Keratinocyte (primary cell): ENCODE data around the gene DLG5. TPM values are rescaled to one million over a fixed set of nuclear protein-coding genes. Genes with fewer than 3 reads are reported as not detected.

Experiments
- DNase-seq: peaks from one replicate; pipeline ENCODE4 v3.0.0-alpha.2; 2011; ENCODE audit warnings: low read depth, missing footprints, low spot score
- FAIRE-seq: peaks from 2 replicates; lab custom pipeline; 2011; peaks lifted over from hg19 to GRCh38; lab: Jason Lieb, UNC
- H2AFZ ChIP-seq: 2 replicates; pipeline ENCODE4 v1.6.0; 2012; ENCODE audit warnings: low read length, control low read depth, inconsistent platforms; ENCODE audit not compliant: control insufficient read depth
- H3K27ac ChIP-seq: 2 replicates; pipeline ENCODE4 v1.5.1; 2011; ENCODE audit warnings: low read length; ENCODE audit not compliant: control insufficient read depth, insufficient read depth
- H3K27me3 ChIP-seq: 3 replicates; pipeline ENCODE4 v1.6.0; 2011; ENCODE audit warnings: low read length; ENCODE audit not compliant: control insufficient read depth, insufficient read depth; ENCODE audit errors: extremely low read depth
- H3K36me3 ChIP-seq, 2 experiments: 2 replicates in 1 of 2; 3 replicates in 1 of 2; pipeline ENCODE4 v1.5.1; 2011; ENCODE audit warnings: low read length in 2 of 2, mild to moderate bottlenecking in 1 of 2; ENCODE audit not compliant: control insufficient read depth in 2 of 2, insufficient read depth in 2 of 2; ENCODE audit errors: extremely low read depth in 1 of 2
- H3K4me1 ChIP-seq: 3 replicates; pipeline ENCODE4 v1.5.1; 2011; ENCODE audit warnings: low read length; ENCODE audit not compliant: control insufficient read depth, insufficient read depth; ENCODE audit errors: extremely low read depth
- H3K4me2 ChIP-seq: 3 replicates; pipeline ENCODE4 v1.6.0; 2011; ENCODE audit warnings: low read depth, low read length; ENCODE audit not compliant: control insufficient read depth, insufficient read depth; ENCODE audit errors: extremely low read depth
- H3K4me3 ChIP-seq, 3 experiments: fragments of 200-600 bp in 1 of 3; sonication (generic) in 1 of 3; 2 replicates in 2 of 3; 3 replicates in 1 of 3; pipeline ENCODE4 v1.5.1; 2011 to 2016; ENCODE audit warnings: low read length in 3 of 3, mild to moderate bottlenecking in 3 of 3, control low read depth in 2 of 3, inconsistent platforms in 1 of 3, low read depth in 1 of 3, mixed read lengths in 1 of 3, mixed run types in 1 of 3, moderate library complexity in 1 of 3; ENCODE audit not compliant: control insufficient read depth in 2 of 3, insufficient read depth in 2 of 3; ENCODE audit errors: extremely low read depth in 1 of 3
- H3K79me2 ChIP-seq: 2 replicates; pipeline ENCODE4 v1.6.0; 2012; ENCODE audit warnings: low read length; ENCODE audit not compliant: control insufficient read depth, insufficient read depth
- H3K9ac ChIP-seq: 3 replicates; pipeline ENCODE4 v1.6.0; 2011; ENCODE audit warnings: low read length; ENCODE audit not compliant: control insufficient read depth, insufficient read depth; ENCODE audit errors: extremely low read depth
- H3K9me1 ChIP-seq: 3 replicates; pipeline ENCODE4 v1.6.0; 2011; ENCODE audit warnings: low read length; ENCODE audit not compliant: control insufficient read depth, insufficient read depth; ENCODE audit errors: extremely low read depth
- H3K9me3 ChIP-seq: 2 replicates; pipeline ENCODE4 v1.5.1; 2012; ENCODE audit warnings: low read depth, low read length; ENCODE audit not compliant: control insufficient read depth
- H4K20me1 ChIP-seq: 3 replicates; pipeline ENCODE4 v1.6.0; 2011; ENCODE audit warnings: low read length; ENCODE audit not compliant: control insufficient read depth, insufficient read depth; ENCODE audit errors: extremely low read depth
- CTCF ChIP-seq, 3 experiments: IDR thresholded peaks in 1 of 3; conservative IDR thresholded peaks in 1 of 3; optimal IDR thresholded peaks in 1 of 3; 2 replicates in 2 of 3; 3 replicates in 1 of 3; pipeline versions ENCODE3 to v1.5.1; 2011; ENCODE audit warnings: low read length in 3 of 3, mild to moderate bottlenecking in 3 of 3, moderate library complexity in 2 of 3, control low read depth in 1 of 3, inconsistent platforms in 1 of 3; ENCODE audit not compliant: insufficient read depth in 2 of 3; ENCODE audit errors: extremely low read depth in 1 of 3
- EZH2 ChIP-seq: IDR thresholded peaks from one replicate; pipeline ENCODE4 v1.6.1; 2012; ENCODE audit warnings: inconsistent platforms, mild to moderate bottlenecking, low read length, moderate library complexity
- dilution Hi-C: fragments of 300-500 bp; cut with MboI; formaldehyde crosslinking; loops from one replicate; pipeline ENCODE4 v1.7.0; 2020; ENCODE audit warnings: low sequenced_read_pairs; ENCODE audit not compliant: extremely low pct_ligation_motif_present
- polyA plus RNA-seq, 5 experiments: library from polyadenylated mRNA; depleted of rRNA in 3 of 5; stranded (reverse) in 3 of 5; stranded (forward) in 1 of 5; unstranded in 1 of 5; fragments of >200 nt; gene quantifications; 1 replicate in 1 of 5; 2 replicates in 3 of 5; 3 replicates in 1 of 5; pipeline versions ENCODE4 v1.2.1 to v1.2.3, GENCODE V29; 2011 to 2012; ENCODE audit warnings: missing spikeins in 2 of 5, low read depth in 1 of 5, low replicate concordance in 1 of 5

The DLG5 gene
- polyA plus RNA-seq, 1 donor (not counting 4 experiments of a cell fraction or from before 2014, with no cell fraction given), result 17.2 TPM

DNA sequence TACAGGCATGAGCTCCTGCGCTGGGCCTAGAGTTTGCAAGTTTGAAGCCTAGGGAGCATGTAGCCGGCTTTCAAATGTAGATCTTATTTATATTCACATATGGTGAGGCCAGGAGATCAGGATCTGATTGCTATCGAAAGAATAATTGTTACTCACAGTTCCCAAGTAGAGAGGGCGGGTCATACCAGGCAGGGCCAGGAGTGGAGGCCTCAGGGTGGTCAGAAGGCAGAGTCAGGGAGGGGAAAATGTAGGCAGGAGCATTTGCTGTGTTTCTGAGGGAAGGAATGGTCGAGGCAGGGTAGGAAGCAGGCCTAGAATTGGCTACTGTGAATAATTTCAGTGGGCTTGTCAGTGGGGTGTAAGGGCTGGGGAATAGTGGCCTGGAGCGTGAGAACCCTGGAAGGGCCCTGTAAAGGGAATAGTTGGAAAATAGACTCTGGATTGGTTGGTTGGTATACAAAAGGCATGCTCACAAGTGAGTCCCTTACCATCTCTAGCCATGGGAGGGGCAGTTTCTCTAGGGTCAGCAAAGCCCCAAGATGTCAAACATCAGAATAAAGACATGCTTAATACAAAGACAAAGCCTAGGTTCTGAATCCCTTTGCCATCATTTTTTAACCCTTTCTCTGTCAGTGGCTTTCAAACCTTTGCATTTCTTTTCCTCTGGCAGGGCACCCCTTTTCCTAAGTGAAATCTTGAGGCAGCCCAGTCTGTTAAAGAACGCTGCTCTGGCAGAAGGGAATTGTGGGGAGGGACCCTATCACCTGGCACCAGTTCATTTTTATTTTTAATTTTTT, 36.0 kb upstream of the DLG5 start:
- H2AFZ ChIP-seq, result no peak overlapping the region
- no peak overlapping the region for H3K4me2 ChIP-seq
- no peak overlapping the region for H3K9ac ChIP-seq
- no peak overlapping the region for H3K4me3 ChIP-seq
- H3K4me1 ChIP-seq, result peaks cover 7% of the 10 kb centered on the region
- no peak for DNase-seq
- H3K36me3 ChIP-seq, result no peaks in the 10 kb centered on the region
- H4K20me1 ChIP-seq, result no peaks in the 10 kb centered on the region
- H3K9me1 ChIP-seq, result no peaks in the 10 kb centered on the region
- FAIRE-seq, result no peak
- no peaks in the 10 kb centered on the region for H3K79me2 ChIP-seq
- dilution Hi-C loops, result no loop called here
- H3K27me3 ChIP-seq, result no peaks in the 10 kb centered on the region
- no peak overlapping the region for H3K27ac ChIP-seq
- H3K9me3 ChIP-seq, result peaks cover 3% of the 10 kb centered on the region
- no peak for TF ChIP-seq CTCF (optimal IDR thresholded peaks at IDR 0.05 in 1 of 3, IDR thresholded peaks at IDR 0.05 in 1 of 3, conservative IDR thresholded peaks at IDR 0.05 in 1 of 3; ENCODE audit: extremely low read depth in 1 of 3, insufficient read depth in 2 of 3, low read length in 3 of 3)
- TF ChIP-seq EZH2, result no peak

- Histone ChIP-seq H4K20me1 (no peaks in the 10 kb centered on the region), H3K9me1 (no peaks in the 10 kb centered on the region), H3K79me2 (no peaks in the 10 kb centered on the region), H3K27ac (no peak overlapping the region), H2AFZ (no peak overlapping the region), H3K4me3 (no peak overlapping the region), H3K9me3 (peaks cover 3% of the 10 kb centered on the region), H3K4me2 (no peak overlapping the region), H3K36me3 (no peaks in the 10 kb centered on the region), H3K27me3 (no peaks in the 10 kb centered on the region), H3K4me1 (peaks cover 7% of the 10 kb centered on the region), H3K9ac (no peak overlapping the region)
- FAIRE-seq (no peak), DNase-seq (no peak)
- TF ChIP-seq EZH2, result no peak
- no peak for TF ChIP-seq CTCF (optimal IDR thresholded peaks at IDR 0.05 in 1 of 3, IDR thresholded peaks at IDR 0.05 in 1 of 3, conservative IDR thresholded peaks at IDR 0.05 in 1 of 3; ENCODE audit: extremely low read depth in 1 of 3, insufficient read depth in 2 of 3, low read length in 3 of 3)
- dilution Hi-C loops, result no loop called here
Measured at GRCh38 chr10:77961668-77962067, 35.1 kb upstream of the DLG5 start.
